Tibial nerve (tissue), 4 donors: ENCODE data around the gene POLL. TPM values are rescaled to one million over a fixed set of nuclear protein-coding genes. Genes with fewer than 3 reads are reported as not detected.

Experiments used
- DNase-seq, 2 donors: peaks; one replicate each; pipeline ENCODE4 v3.0.0-alpha.2; 2019; ENCODE audit warnings: low spot score in 2 of 2
- H3K27ac ChIP-seq, 4 donors: fragments of 200-600 bp; sonication (generic) in 3 of 4; one replicate each; pipeline ENCODE4 v1.5.1; 2017 to 2019; ENCODE audit warnings: mild to moderate bottlenecking in 1 of 4
- H3K27me3 ChIP-seq, 2 donors: fragments of 200-600 bp; sonication (generic) in 1 of 2; one replicate each; pipeline versions ENCODE4 v1.5.1 to v1.6.0; 2017 to 2019
- H3K36me3 ChIP-seq, 3 donors: fragments of 200-600 bp; sonication (generic); one replicate each; pipeline ENCODE4 v1.5.1; 2018 to 2019
- H3K4me1 ChIP-seq, 4 donors: fragments of 200-600 bp; sonication (generic) in 3 of 4; one replicate each; pipeline ENCODE4 v1.5.1; 2017 to 2019
- H3K4me3 ChIP-seq, 4 donors: fragments of 200-600 bp; sonication (generic) in 3 of 4; one replicate each; pipeline ENCODE4 v1.5.1; 2017 to 2019; ENCODE audit warnings: mild to moderate bottlenecking in 1 of 4, moderate library complexity in 1 of 4
- H3K9me3 ChIP-seq, 4 donors: fragments of 200-600 bp; sonication (generic) in 3 of 4; one replicate each; pipeline ENCODE4 v1.5.1; 2017 to 2019
- EP300 ChIP-seq, 2 donors: sonication (generic); formaldehyde crosslinking; IDR thresholded peaks; one replicate each; pipeline ENCODE4 v1.6.1; 2017; ENCODE audit warnings: antibody characterized with exemption in 2 of 2, mild to moderate bottlenecking in 1 of 2
- POLR2A ChIP-seq, 2 donors: fragments of 450-650 bp; IDR thresholded peaks; one replicate each; pipeline ENCODE4 v1.6.1; 2017; ENCODE audit warnings: antibody characterized with exemption in 2 of 2, mild to moderate bottlenecking in 2 of 2, moderate library complexity in 2 of 2
- WGBS, 2 donors: methylation state at CpG; one replicate each; pipeline ENCODE4 v1.1.5; 2018; 5-methylcytosine and 5-hydroxymethylcytosine counted together
- total RNA-seq, 4 donors: library from RNA; depleted of rRNA; stranded (reverse); fragments of >200 nt; gene quantifications; one replicate each; pipeline ENCODE4 v1.1.0, GENCODE V29; 2016
- TF ChIP-seq, protein P1 (sequence below), 5 experiments: fragments of 200-600 bp in 3 of 5; fragments of 450-650 bp in 2 of 5; sonication (generic) in 3 of 5; IDR thresholded peaks; one replicate each; pipeline ENCODE4 v1.5.1; 2016 to 2019; ENCODE audit warnings: antibody characterized with exemption in 5 of 5, mild to moderate bottlenecking in 3 of 5, moderate library complexity in 2 of 5

POLL gene
- total RNA-seq, 4 donors from 2014 or later: 27.8 to 45.7 (median 35.8) TPM

GRCh38 chr10:101614663-101615524, 26.8 kb upstream of the POLL start:
- Histone ChIP-seq H3K27me3 (no peaks in the 10 kb centered on the region), H3K4me3 (no peak overlapping the region), H3K36me3 (peaks cover 0 to 64% (median 5%) of the 10 kb centered on the region in 3 donors), H3K9me3 (no peaks in the 10 kb centered on the region), H3K27ac (peak overlapping the region in 1 of 4 donors; percentile 42), H3K4me1 (peaks cover 0 to 24% (median 8%) of the 10 kb centered on the region in 4 donors)
- TF ChIP-seq POLR2A (IDR thresholded peaks at IDR 0.05): no peak
- TF ChIP-seq EP300 (IDR thresholded peaks at IDR 0.05): no peak
- TF ChIP-seq, protein P1, sequence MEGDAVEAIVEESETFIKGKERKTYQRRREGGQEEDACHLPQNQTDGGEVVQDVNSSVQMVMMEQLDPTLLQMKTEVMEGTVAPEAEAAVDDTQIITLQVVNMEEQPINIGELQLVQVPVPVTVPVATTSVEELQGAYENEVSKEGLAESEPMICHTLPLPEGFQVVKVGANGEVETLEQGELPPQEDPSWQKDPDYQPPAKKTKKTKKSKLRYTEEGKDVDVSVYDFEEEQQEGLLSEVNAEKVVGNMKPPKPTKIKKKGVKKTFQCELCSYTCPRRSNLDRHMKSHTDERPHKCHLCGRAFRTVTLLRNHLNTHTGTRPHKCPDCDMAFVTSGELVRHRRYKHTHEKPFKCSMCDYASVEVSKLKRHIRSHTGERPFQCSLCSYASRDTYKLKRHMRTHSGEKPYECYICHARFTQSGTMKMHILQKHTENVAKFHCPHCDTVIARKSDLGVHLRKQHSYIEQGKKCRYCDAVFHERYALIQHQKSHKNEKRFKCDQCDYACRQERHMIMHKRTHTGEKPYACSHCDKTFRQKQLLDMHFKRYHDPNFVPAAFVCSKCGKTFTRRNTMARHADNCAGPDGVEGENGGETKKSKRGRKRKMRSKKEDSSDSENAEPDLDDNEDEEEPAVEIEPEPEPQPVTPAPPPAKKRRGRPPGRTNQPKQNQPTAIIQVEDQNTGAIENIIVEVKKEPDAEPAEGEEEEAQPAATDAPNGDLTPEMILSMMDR (IDR thresholded peaks at IDR 0.05): no peak
- WGBS, 2 donors: 41 to 43% methylated on average over 13 of the region's 13 CpGs
- no peak for DNase-seq

- H3K27me3 ChIP-seq: no peaks in the 10 kb centered on the region
- WGBS, 2 donors: 83 to 100% methylated on average over 2 to 3 of the region's 3 CpGs
- H3K4me1 ChIP-seq: peaks cover 0 to 24% (median 8%) of the 10 kb centered on the region in 4 donors
- H3K27ac ChIP-seq: peak overlapping the region in 1 of 4 donors; percentile 4
- TF ChIP-seq POLR2A (IDR thresholded peaks at IDR 0.05) (no peak), EP300 (IDR thresholded peaks at IDR 0.05) (no peak)
- H3K36me3 ChIP-seq: peaks cover 0 to 64% (median 5%) of the 10 kb centered on the region in 3 donors
- H3K9me3 ChIP-seq: no peaks in the 10 kb centered on the region
- DNase-seq: no peak
- no peak overlapping the region for H3K4me3 ChIP-seq
Observed at GRCh38 chr10:101613646-101614045, 25.6 kb upstream of the POLL start.

DNA sequence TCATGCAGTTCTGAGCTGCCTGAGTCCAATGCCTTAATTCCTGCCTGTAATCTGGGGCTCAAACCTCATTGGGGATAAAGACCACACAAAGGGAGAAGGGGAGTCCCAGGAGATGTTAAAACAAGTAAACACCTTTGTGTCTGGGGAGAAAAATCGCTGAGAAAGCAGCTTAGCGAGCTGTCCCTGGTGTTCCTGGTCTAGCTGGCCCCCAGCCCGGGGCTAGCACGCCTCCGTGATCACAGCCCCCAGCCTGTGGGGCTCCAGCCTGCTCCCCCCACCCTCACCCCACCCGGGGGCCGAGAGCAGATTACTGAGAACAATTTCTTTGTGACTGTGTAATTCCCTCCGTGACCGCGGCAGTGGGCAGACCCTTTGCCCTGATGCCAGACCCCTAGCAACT, 24.8 kb upstream of the POLL start:
- Histone ChIP-seq H3K4me3 (no peak overlapping the region), H3K27me3 (no peaks in the 10 kb centered on the region), H3K36me3 (peaks cover 0 to 64% (median 5%) of the 10 kb centered on the region in 3 donors), H3K4me1 (peaks cover 0 to 22% (median 8%) of the 10 kb centered on the region in 4 donors), H3K27ac (peak overlapping the region in 1 of 4 donors; percentile 30), H3K9me3 (no peaks in the 10 kb centered on the region)
- no peak for DNase-seq
- TF ChIP-seq EP300 (IDR thresholded peaks at IDR 0.05) (no peak), POLR2A (IDR thresholded peaks at IDR 0.05) (no peak)
- TF ChIP-seq, protein P1 (IDR thresholded peaks at IDR 0.05): no peak
- WGBS, 2 donors: 41 to 72% methylated on average over 9 to 10 of the region's 10 CpGs

GRCh38 chr10:101612086-101612485, 24.0 kb upstream of the POLL start:
- Histone ChIP-seq H3K27ac (peak overlapping the region in 1 of 4 donors; percentile 1), H3K27me3 (no peaks in the 10 kb centered on the region), H3K9me3 (no peaks in the 10 kb centered on the region), H3K36me3 (peaks cover 0 to 67% (median 5%) of the 10 kb centered on the region in 3 donors), H3K4me1 (peaks cover 0 to 22% (median 8%) of the 10 kb centered on the region in 4 donors), H3K4me3 (no peak overlapping the region)
- 90 to 95% methylated on average over 6 of the region's 6 CpGs for WGBS, 2 donors
- DNase-seq: no peak
- TF ChIP-seq, protein P1 (IDR thresholded peaks at IDR 0.05): no peak
- no peak for TF ChIP-seq POLR2A (IDR thresholded peaks at IDR 0.05)
- no peak for TF ChIP-seq EP300 (IDR thresholded peaks at IDR 0.05)

GRCh38 chr10:101611096-101611905, 23.2 kb upstream of the POLL start:
- TF ChIP-seq POLR2A (IDR thresholded peaks at IDR 0.05) (no peak), EP300 (IDR thresholded peaks at IDR 0.05) (no peak)
- TF ChIP-seq, protein P1 (IDR thresholded peaks at IDR 0.05): no peak
- Histone ChIP-seq H3K4me3 (no peak overlapping the region), H3K9me3 (no peaks in the 10 kb centered on the region), H3K27ac (no peak overlapping the region), H3K4me1 (peaks cover 0 to 22% (median 8%) of the 10 kb centered on the region in 4 donors), H3K36me3 (peaks cover 0 to 67% (median 5%) of the 10 kb centered on the region in 3 donors), H3K27me3 (no peaks in the 10 kb centered on the region)
- DNase-seq: no peak
- 78% methylated on average over 16 of the region's 16 CpGs for WGBS, 2 donors
